Subcutaneous adipose tissue (tissue), 4 donors: ENCODE results near the gene GOLGA8K. TPM values are rescaled to one million over a fixed set of nuclear protein-coding genes. Genes with fewer than 3 reads are reported as not detected.
"Not testable (repeated sequence)": the region's sequence is repeated elsewhere in the genome, so short reads cannot be mapped to it uniquely, and the experiment has no call there.

Experiments used
- small RNA-seq: library from RNA; depleted of rRNA; stranded (forward); fragments of <200 nt; gene quantifications from one replicate; pipeline ENCODE3, GENCODE V24; 2016
- total RNA-seq, 4 donors: library from RNA; depleted of rRNA; stranded (reverse); fragments of >200 nt; gene quantifications; one replicate each; pipeline ENCODE4 v1.1.0, GENCODE V29; 2016
- TF ChIP-seq, protein P1 (sequence below): fragments of 450-650 bp; IDR thresholded peaks from one replicate; pipeline ENCODE4 v1.5.1; 2016; ENCODE audit warnings: low read depth, mild to moderate bottlenecking, control low read depth, antibody characterized with exemption, moderate library complexity

The GOLGA8K gene, protein sequence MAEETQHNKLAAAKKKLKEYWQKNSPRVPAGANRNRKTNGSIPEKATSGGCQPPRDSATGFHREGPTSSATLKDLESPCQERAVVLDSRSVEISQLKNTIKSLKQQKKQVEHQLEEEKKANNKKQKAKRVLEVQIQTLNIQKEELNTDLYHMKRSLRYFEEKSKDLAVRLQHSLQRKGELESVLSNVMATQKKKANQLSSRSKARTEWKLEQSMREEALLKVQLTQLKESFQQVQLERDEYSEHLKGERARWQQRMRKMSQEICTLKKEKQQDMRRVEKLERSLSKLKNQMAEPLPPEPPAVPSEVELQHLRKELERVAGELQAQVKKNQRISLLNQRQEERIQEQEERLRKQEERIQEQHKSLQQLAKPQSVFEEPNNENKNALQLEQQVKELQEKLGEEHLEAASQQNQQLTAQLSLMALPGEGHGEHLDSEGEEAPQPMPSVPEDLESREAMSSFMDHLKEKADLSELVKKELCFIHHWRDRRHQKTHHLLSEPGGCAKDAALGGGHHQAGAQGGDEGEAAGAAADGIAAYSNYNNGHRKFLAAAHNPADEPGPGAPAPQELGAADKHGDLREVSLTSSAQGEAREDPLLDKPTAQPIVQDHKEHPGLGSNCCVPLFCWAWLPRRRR
- 1 to 10 TPM in 1 of 4 donors, under 1 TPM in 1, not detected in 2; 0.44 to 2.2 TPM for total RNA-seq

DNA sequence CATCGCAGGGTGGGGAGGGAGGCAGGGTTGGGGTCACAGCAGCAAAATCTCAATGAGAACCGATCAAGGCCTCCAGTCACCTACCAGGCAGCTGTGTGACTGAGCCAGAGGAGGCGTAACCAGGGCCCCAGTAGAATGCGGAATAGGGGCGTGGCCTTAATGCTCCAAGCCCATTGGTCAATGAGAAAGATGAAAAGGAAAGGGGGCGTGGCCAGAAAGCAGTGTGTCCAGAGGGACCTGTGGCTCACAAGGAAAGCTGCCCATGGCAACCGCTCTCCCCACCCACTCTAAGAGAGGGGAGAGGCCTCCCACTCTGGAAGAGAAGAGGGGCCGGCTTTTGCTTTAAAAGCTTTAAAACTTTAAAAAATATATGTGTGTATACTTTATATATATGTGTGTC lies at the start of gene GOLGA8K:
Gene GOLGA8K (minus strand): TSS at position 101 of the 400 bp plus-strand sequence. CDS start 98 bp downstream, at position 3.
- TF ChIP-seq, protein P1, sequence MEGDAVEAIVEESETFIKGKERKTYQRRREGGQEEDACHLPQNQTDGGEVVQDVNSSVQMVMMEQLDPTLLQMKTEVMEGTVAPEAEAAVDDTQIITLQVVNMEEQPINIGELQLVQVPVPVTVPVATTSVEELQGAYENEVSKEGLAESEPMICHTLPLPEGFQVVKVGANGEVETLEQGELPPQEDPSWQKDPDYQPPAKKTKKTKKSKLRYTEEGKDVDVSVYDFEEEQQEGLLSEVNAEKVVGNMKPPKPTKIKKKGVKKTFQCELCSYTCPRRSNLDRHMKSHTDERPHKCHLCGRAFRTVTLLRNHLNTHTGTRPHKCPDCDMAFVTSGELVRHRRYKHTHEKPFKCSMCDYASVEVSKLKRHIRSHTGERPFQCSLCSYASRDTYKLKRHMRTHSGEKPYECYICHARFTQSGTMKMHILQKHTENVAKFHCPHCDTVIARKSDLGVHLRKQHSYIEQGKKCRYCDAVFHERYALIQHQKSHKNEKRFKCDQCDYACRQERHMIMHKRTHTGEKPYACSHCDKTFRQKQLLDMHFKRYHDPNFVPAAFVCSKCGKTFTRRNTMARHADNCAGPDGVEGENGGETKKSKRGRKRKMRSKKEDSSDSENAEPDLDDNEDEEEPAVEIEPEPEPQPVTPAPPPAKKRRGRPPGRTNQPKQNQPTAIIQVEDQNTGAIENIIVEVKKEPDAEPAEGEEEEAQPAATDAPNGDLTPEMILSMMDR, result not testable (repeated sequence)

Small RNA genes lying within 50 kb of the gene (small RNA-seq; reads per million reads assigned to genes)
- not detected for gene RF00096
- not detected for gene RN7SL185P
- not detected for gene RN7SL539P

Other genes starting within 250 kb of the GOLGA8K start
- gene GOLGA8O, start 52.3 kb upstream of the GOLGA8K start, total RNA-seq, result 1 to 10 TPM in 1 of 4 donors, under 1 TPM in 1, not detected in 2; 0.75 to 1.3 TPM
- gene GOLGA8N, start 190.2 kb upstream of the GOLGA8K start, total RNA-seq, result 10 to 100 TPM; 10.6 to 19.6 (median 15.1) TPM
- gene ARHGAP11A, start 212.2 kb upstream of the GOLGA8K start, total RNA-seq, result 1 to 10 TPM; 1.1 to 5.6 (median 2.8) TPM
- gene SCG5, start 238.4 kb upstream of the GOLGA8K start, total RNA-seq, result 1 to 10 TPM in 1 of 4 donors, not detected in 3; 2.9 TPM